Measurements from ENCODE around the gene TSHZ3. TPM values are rescaled to one million over a fixed set of nuclear protein-coding genes. Genes with fewer than 3 reads are reported as not detected.

TSHZ3 gene
- total and polyA plus RNA-seq, 2 experiments from 2014 or later = 19.6 to 24.0 TPM

GRCh38 chr19:31355665-31356289, 6.5 kb upstream of the TSHZ3 start:
- no peak overlapping the region for H3K4me3 ChIP-seq
- no peaks in the 10 kb centered on the region; the same call in 1 of the 2 replicates for H3K36me3 ChIP-seq (ENCODE audit: low read depth)
- H2AFZ ChIP-seq = no peak overlapping the region
- TF ChIP-seq EZH2 (IDR thresholded peaks at IDR 0.05; ENCODE audit: insufficient read depth, poor library complexity, severe bottlenecking) (no peak), EZH2phosphoT487 (IDR thresholded peaks at IDR 0.05; ENCODE audit: insufficient read depth, low read depth) (no peak)
- no peaks in the 10 kb centered on the region for H3F3A ChIP-seq (ENCODE audit: insufficient read depth)
- WGBS, 2 experiments (ENCODE audit: low coverage in 1 of 2, low lambda C conversion rate in 2 of 2, missing lambda C conversion rate in 2 of 2) = 94 to 95% methylated on average over 22 of the region's 22 CpGs
- H3K79me2 ChIP-seq (ENCODE audit: insufficient read depth) = peaks cover 55% of the 10 kb centered on the region
- H4K20me1 ChIP-seq (ENCODE audit: insufficient read depth) = no peaks in the 10 kb centered on the region
- no peaks in the 10 kb centered on the region for H3K9me2 ChIP-seq (ENCODE audit: insufficient read depth)
- H3K4me1 ChIP-seq (ENCODE audit: insufficient read depth) = no peaks in the 10 kb centered on the region
- no peaks in the 10 kb centered on the region for H3K27me3 ChIP-seq (replicated peaks; ENCODE audit: insufficient read depth)
- H3K27ac ChIP-seq = no peak overlapping the region
- DNase-seq = no peak
- in situ Hi-C loops (cut with MboI) = no loop called here
- no peaks in the 10 kb centered on the region for H3K9me3 ChIP-seq (ENCODE audit: low read depth)
- H3K9ac ChIP-seq = no peak overlapping the region
- no peak overlapping the region for H3K4me2 ChIP-seq (ENCODE audit: unreplicated experiment)

GRCh38 chr19:31354799-31355664, 5.8 kb upstream of the TSHZ3 start:
- no peaks in the 10 kb centered on the region for H3K9me2 ChIP-seq (ENCODE audit: insufficient read depth)
- no peak for TF ChIP-seq EZH2 (IDR thresholded peaks at IDR 0.05; ENCODE audit: insufficient read depth, poor library complexity, severe bottlenecking)
- no peak for TF ChIP-seq EZH2phosphoT487 (IDR thresholded peaks at IDR 0.05; ENCODE audit: insufficient read depth, low read depth)

GRCh38 chr19:31354316-31354715, 5.1 kb upstream of the TSHZ3 start:
- no peaks in the 10 kb centered on the region for H3K9me3 ChIP-seq (ENCODE audit: low read depth)
- no peaks in the 10 kb centered on the region for H3F3A ChIP-seq (ENCODE audit: insufficient read depth)
- H3K36me3 ChIP-seq (ENCODE audit: low read depth) = no peaks in the 10 kb centered on the region
- in situ Hi-C loops (cut with MboI) = no loop called here
- WGBS, 2 experiments (ENCODE audit: low coverage in 1 of 2, low lambda C conversion rate in 2 of 2, missing lambda C conversion rate in 2 of 2) = 86 to 92% methylated on average over 10 of the region's 10 CpGs
- no peak overlapping the region for H3K9ac ChIP-seq
- no peaks in the 10 kb centered on the region for H3K27me3 ChIP-seq (replicated peaks; ENCODE audit: insufficient read depth)
- H3K4me1 ChIP-seq (ENCODE audit: insufficient read depth) = no peaks in the 10 kb centered on the region
- DNase-seq = no peak
- H3K4me3 ChIP-seq = no peak overlapping the region
- TF ChIP-seq EZH2phosphoT487 (IDR thresholded peaks at IDR 0.05; ENCODE audit: insufficient read depth, low read depth) (no peak), EZH2 (IDR thresholded peaks at IDR 0.05; ENCODE audit: insufficient read depth, poor library complexity, severe bottlenecking) (no peak)
- H3K9me2 ChIP-seq (ENCODE audit: insufficient read depth) = no peaks in the 10 kb centered on the region
- H4K20me1 ChIP-seq (ENCODE audit: insufficient read depth) = no peaks in the 10 kb centered on the region
- H2AFZ ChIP-seq = no peak overlapping the region
- no peak overlapping the region for H3K27ac ChIP-seq
- H3K4me2 ChIP-seq (ENCODE audit: unreplicated experiment) = no peak overlapping the region
- H3K79me2 ChIP-seq (ENCODE audit: insufficient read depth) = peaks cover 55% of the 10 kb centered on the region

More at GRCh38 chr19:31354799-31355664, 5.8 kb upstream of the TSHZ3 start:
- no peaks in the 10 kb centered on the region for H3K36me3 ChIP-seq (ENCODE audit: low read depth)
- in situ Hi-C loops (cut with MboI) = no loop called here
- H4K20me1 ChIP-seq (ENCODE audit: insufficient read depth) = no peaks in the 10 kb centered on the region
- H3K9ac ChIP-seq = no peak overlapping the region
- H3K79me2 ChIP-seq (ENCODE audit: insufficient read depth) = peaks cover 55% of the 10 kb centered on the region
- no peak for DNase-seq
- H3K27ac ChIP-seq = no peak overlapping the region
- H3K27me3 ChIP-seq (replicated peaks; ENCODE audit: insufficient read depth) = no peaks in the 10 kb centered on the region
- 91 to 94% methylated on average over 23 to 25 of the region's 25 CpGs for WGBS, 2 experiments (ENCODE audit: low coverage in 1 of 2, low lambda C conversion rate in 2 of 2, missing lambda C conversion rate in 2 of 2)
- no peaks in the 10 kb centered on the region for H3F3A ChIP-seq (ENCODE audit: insufficient read depth)
- H3K4me3 ChIP-seq = no peak overlapping the region
- H3K4me2 ChIP-seq (ENCODE audit: unreplicated experiment) = no peak overlapping the region
- no peak overlapping the region for H2AFZ ChIP-seq
- H3K4me1 ChIP-seq (ENCODE audit: insufficient read depth) = no peaks in the 10 kb centered on the region
- H3K9me3 ChIP-seq (ENCODE audit: low read depth) = no peaks in the 10 kb centered on the region

- in situ Hi-C loops (cut with MboI) = no loop called here
- Histone ChIP-seq H2AFZ (no peak overlapping the region), H3K9me2 (ENCODE audit: insufficient read depth) (no peaks in the 10 kb centered on the region), H3K79me2 (ENCODE audit: insufficient read depth) (peaks cover 59% of the 10 kb centered on the region), H3K36me3 (ENCODE audit: low read depth) (no peaks in the 10 kb centered on the region), H3K27ac (no peak overlapping the region), H3K9me3 (ENCODE audit: low read depth) (no peaks in the 10 kb centered on the region), H3K9ac (no peak overlapping the region), H3K4me1 (ENCODE audit: insufficient read depth) (no peaks in the 10 kb centered on the region), H3K4me3 (no peak overlapping the region), H4K20me1 (ENCODE audit: insufficient read depth) (no peaks in the 10 kb centered on the region), H3K27me3 (replicated peaks; ENCODE audit: insufficient read depth) (no peaks in the 10 kb centered on the region), H3K4me2 (ENCODE audit: unreplicated experiment) (no peak overlapping the region), H3F3A (ENCODE audit: insufficient read depth) (no peaks in the 10 kb centered on the region)
- DNase-seq = no peak
- no peak for TF ChIP-seq EZH2phosphoT487 (IDR thresholded peaks at IDR 0.05; ENCODE audit: insufficient read depth, low read depth)
- no peak for TF ChIP-seq EZH2 (IDR thresholded peaks at IDR 0.05; ENCODE audit: insufficient read depth, poor library complexity, severe bottlenecking)
- 89 to 90% methylated on average over 10 of the region's 10 CpGs for WGBS, 2 experiments (ENCODE audit: low coverage in 1 of 2, low lambda C conversion rate in 2 of 2, missing lambda C conversion rate in 2 of 2)
Observed at GRCh38 chr19:31353833-31354232, 4.6 kb upstream of the TSHZ3 start.

Data from GM23248 (cell line).